ENCODE measurements around the gene SLC19A2.

The SLC19A2 gene

GRCh38 chr1:169421309-169421708 is 64.4 kb downstream of the SLC19A2 start:
- in situ Hi-C loops (cut with MboI; ENCODE audit: low pct_unique_long_range_greater_than_20kb, low sequenced_read_pairs, unreplicated experiment): no loop called here
- TF ChIP-seq CTCF (IDR thresholded peaks at IDR 0.05; ENCODE audit: extremely low read depth, insufficient read depth, missing control alignments): no peak
- DNase-seq (ENCODE audit: low spot score): no peak

- in situ Hi-C loops (cut with MboI; ENCODE audit: low pct_unique_long_range_greater_than_20kb, low sequenced_read_pairs, unreplicated experiment): no loop called here
- TF ChIP-seq CTCF (IDR thresholded peaks at IDR 0.05; ENCODE audit: extremely low read depth, insufficient read depth, missing control alignments): no peak
- no peak for DNase-seq (ENCODE audit: low spot score)
Observed at GRCh38 chr1:169414952-169415351, 70.8 kb downstream of the SLC19A2 start.

Measured in GM13977 (cell line).